Small intestine (tissue), 16 donors: Measurements from ENCODE around the gene SEC23B. TPM values are rescaled to one million over a fixed set of nuclear protein-coding genes. Genes with fewer than 3 reads are reported as not detected.

Experiments
- DNase-seq, 2 donors: peaks; one replicate each; pipeline versions ENCODE4 v3.0.0 to v3.0.0-alpha.2; 2013
- FAIRE-seq: peaks from 2 replicates; lab custom pipeline; 2012; peaks lifted over from hg19 to GRCh38; lab: Jason Lieb, UNC
- H3K27ac ChIP-seq, 3 donors: one replicate each; pipeline ENCODE4 v1.5.1; 2013; ENCODE audit warnings: low read length in 2 of 3, mild to moderate bottlenecking in 2 of 3, control low read depth in 1 of 3, inconsistent platforms in 1 of 3, low read depth in 1 of 3, moderate library complexity in 1 of 3
- H3K27me3 ChIP-seq, 3 donors: one replicate each; pipeline ENCODE4 v1.6.1; 2013; ENCODE audit warnings: low read length in 3 of 3, inconsistent platforms in 1 of 3; ENCODE audit not compliant: control insufficient read depth in 3 of 3, insufficient read depth in 3 of 3
- H3K36me3 ChIP-seq, 3 donors: one replicate each; pipeline ENCODE4 v1.6.1; 2013; ENCODE audit warnings: low read length in 3 of 3, inconsistent platforms in 1 of 3, low read depth in 1 of 3, mild to moderate bottlenecking in 1 of 3, moderate library complexity in 1 of 3; ENCODE audit not compliant: control insufficient read depth in 3 of 3, insufficient read depth in 2 of 3
- H3K4me1 ChIP-seq, 3 donors: one replicate each; pipeline ENCODE4 v1.6.1; 2013; ENCODE audit warnings: low read length in 2 of 3, inconsistent platforms in 1 of 3, low read depth in 1 of 3, mild to moderate bottlenecking in 1 of 3, moderate library complexity in 1 of 3; ENCODE audit not compliant: control insufficient read depth in 3 of 3, insufficient read depth in 2 of 3
- H3K4me3 ChIP-seq, 3 donors: one replicate each; pipeline ENCODE4 v1.5.1; 2013; ENCODE audit warnings: low read length in 3 of 3, control low read depth in 1 of 3, inconsistent platforms in 1 of 3, low read depth in 1 of 3, mild to moderate bottlenecking in 1 of 3, moderate library complexity in 1 of 3
- H3K9me3 ChIP-seq, 2 donors: one replicate each; pipeline ENCODE4 v1.6.1; 2013; ENCODE audit warnings: low read depth in 1 of 2, low read length in 1 of 2; ENCODE audit not compliant: control insufficient read depth in 2 of 2, insufficient read depth in 1 of 2
- WGBS, 3 donors: extraction: QIAGEN DNeasy Blood & Tissue Kit; methylation state at CpG; one replicate each; pipeline ENCODE4 v1.1.7; 2013; 5-methylcytosine and 5-hydroxymethylcytosine counted together
- long read RNA-seq, 10 donors: transcript quantifications; one replicate each; lab custom pipeline, GENCODE V29; 2026
- polyA plus RNA-seq, 4 donors: library from polyadenylated mRNA; stranded (reverse) in 3 of 4; unstranded in 1 of 4; fragments of 200-250 nt in 3 of 4; fragments of 120-200 nt in 1 of 4; gene quantifications; one replicate each; pipeline versions ENCODE4 v1.2.1 to v1.2.3, GENCODE V29; 2013
- donor health status: healthy with polysubstance abuse.
- donor health status: control.
- donor health status: control.
- donor health status: Bipolar disorder and iron deficiency.
- donor health status: healthy.

Gene SEC23B
- 10 to 100 TPM; 17.2 to 34.1 (median 24.1) TPM for polyA plus RNA-seq
- long read RNA-seq, donor 1, partial matches to known transcripts, result 7 of 14 reads
- long read RNA-seq, donor 1, other reads (novel, unspliced or antisense), result 0 of 14 reads
- long read RNA-seq, donor 2, partial matches to known transcripts, result 0 of 5 reads
- long read RNA-seq, donor 2, other reads (novel, unspliced or antisense), result 0 of 5 reads
- long read RNA-seq, donor 3, partial matches to known transcripts, result 0 of 2 reads
- long read RNA-seq, donor 3, other reads (novel, unspliced or antisense), result 0 of 2 reads
- long read RNA-seq, donor 4, result 0 reads
- long read RNA-seq, donor 5, result 0 reads
- long read RNA-seq, donor 6, partial matches to known transcripts, result 0 of 3 reads
- long read RNA-seq, donor 6, other reads (novel, unspliced or antisense), result 0 of 3 reads
- long read RNA-seq, donor 7, partial matches to known transcripts, result 0 of 1 reads
- long read RNA-seq, donor 7, other reads (novel, unspliced or antisense), result 0 of 1 reads
- long read RNA-seq, donor 8, partial matches to known transcripts, result 0 of 3 reads
- long read RNA-seq, donor 8, other reads (novel, unspliced or antisense), result 0 of 3 reads
- long read RNA-seq, donor 9, result 0 reads
- long read RNA-seq, donor 10, partial matches to known transcripts, result 0 of 7 reads
- long read RNA-seq, donor 10, other reads (novel, unspliced or antisense), result 0 of 7 reads

- 0 to 1% (median 0%) methylated on average over 64 to 69 of the region's 69 CpGs for WGBS, 3 donors
- Histone ChIP-seq H3K4me1 (peaks cover 0 to 6% (median 2%) of the 10 kb centered on the region in 3 donors), H3K27ac (peak within 1 kb of the TSS; percentile 91 to 99 (median 98)), H3K9me3 (no peaks in the 10 kb centered on the region), H3K4me3 (peak within 1 kb of the TSS; percentile 58 to 93 (median 59)), H3K27me3 (peaks cover 0 to 10% (median 2%) of the 10 kb centered on the region in 3 donors), H3K36me3 (peaks cover 0 to 9% (median 0%) of the 10 kb centered on the region in 3 donors)
- FAIRE-seq, result no peak
- DNase-seq, result peak; percentile 99
These were observed at the start of gene SEC23B for GRCh38 chr20:18507218-18508191. SEC23B (plus strand) TSS chr20:18507940; CDS start chr20:18510836, 2,896 bp downstream.

DNA sequence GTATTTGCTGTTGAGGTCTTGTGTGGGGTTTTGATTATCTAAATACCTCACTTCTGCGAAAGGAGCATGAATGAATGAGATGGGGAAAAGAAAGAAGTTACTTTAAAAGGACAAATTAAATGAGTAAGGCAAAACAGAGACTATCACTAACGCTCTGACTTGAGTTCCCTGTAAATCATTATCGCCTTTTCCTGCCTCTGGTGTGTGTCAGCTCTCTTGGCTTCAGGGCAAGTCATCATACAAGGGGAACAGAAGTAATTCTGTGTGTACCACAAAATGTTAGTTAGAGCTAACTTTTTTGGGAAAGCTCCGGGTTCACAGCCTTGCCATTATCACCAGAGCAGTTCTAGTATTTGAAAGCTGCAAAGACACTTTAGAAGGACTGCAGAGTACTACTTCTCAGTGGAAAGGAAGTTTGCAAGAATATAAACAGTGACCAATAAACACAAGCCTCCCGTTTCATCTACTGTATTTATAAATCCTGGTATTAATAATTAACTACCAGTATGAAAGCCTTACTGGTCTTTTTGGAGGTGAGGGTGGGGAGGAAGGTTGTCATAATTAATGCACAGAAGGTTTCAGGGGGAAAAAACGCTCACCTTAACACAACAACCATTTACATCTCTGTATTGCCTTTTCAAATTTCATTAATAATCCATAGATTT is 42.1 kb upstream of the SEC23B start:
- 21 to 42% (median 31%) methylated on average over 6 of the region's 6 CpGs for WGBS, 3 donors
- Histone ChIP-seq H3K36me3 (peaks cover 0 to 3% (median 2%) of the 10 kb centered on the region in 3 donors), H3K9me3 (no peaks in the 10 kb centered on the region), H3K27me3 (no peaks in the 10 kb centered on the region), H3K4me3 (no peak overlapping the region), H3K27ac (no peak overlapping the region), H3K4me1 (peaks cover 0 to 4% (median 0%) of the 10 kb centered on the region in 3 donors)
- no peak for FAIRE-seq
- DNase-seq, result peak in 1 of 2 donors; percentile 5

- H3K27ac ChIP-seq, result peak overlapping the region in 2 of 3 donors; percentile 17 to 35
- H3K4me1 ChIP-seq, result peaks cover 0 to 4% (median 0%) of the 10 kb centered on the region in 3 donors
- H3K27me3 ChIP-seq, result no peaks in the 10 kb centered on the region
- H3K36me3 ChIP-seq, result peaks cover 0 to 8% (median 3%) of the 10 kb centered on the region in 3 donors
- H3K4me3 ChIP-seq, result peak overlapping the region; percentile 62 to 74 (median 67)
- 0 to 1% (median 0%) methylated on average over 13 to 15 of the region's 15 CpGs for WGBS, 3 donors
- DNase-seq, result no peak
- no peak for FAIRE-seq
- no peaks in the 10 kb centered on the region for H3K9me3 ChIP-seq
These were observed 41.2 kb upstream of the SEC23B start for GRCh38 chr20:18466574-18466893.

GRCh38 chr20:18466894-18467730 is 40.6 kb upstream of the SEC23B start, which contains the start of the genes DZANK1 and POLR3F:
DZANK1 (minus strand) TSS chr20:18467030; CDS start chr20:18465358, 1,672 bp downstream.
POLR3F (plus strand) TSS chr20:18467390; CDS start chr20:18467507, 117 bp downstream.
- H3K9me3 ChIP-seq, result no peaks in the 10 kb centered on the region
- peaks cover 0 to 4% (median 0%) of the 10 kb centered on the region in 3 donors for H3K4me1 ChIP-seq
- FAIRE-seq (no peak), DNase-seq (peak; percentile 94 to 97)
- no peaks in the 10 kb centered on the region for H3K27me3 ChIP-seq
- H3K36me3 ChIP-seq, result peaks cover 0 to 12% (median 3%) of the 10 kb centered on the region in 3 donors
- 0 to 1% (median 0%) methylated on average over 35 to 57 of the region's 57 CpGs for WGBS, 3 donors
- H3K27ac ChIP-seq, result peak within 1 kb of the TSS; percentile 55 to 94 (median 93)
- peak within 1 kb of the TSS; percentile 62 to 74 (median 67) for H3K4me3 ChIP-seq

GRCh38 chr20:18477218-18477617 is 30.5 kb upstream of the SEC23B start:
- Histone ChIP-seq H3K36me3 (peaks cover 0 to 22% (median 10%) of the 10 kb centered on the region in 3 donors), H3K27me3 (no peaks in the 10 kb centered on the region), H3K4me1 (no peaks in the 10 kb centered on the region), H3K27ac (no peak overlapping the region), H3K9me3 (no peaks in the 10 kb centered on the region), H3K4me3 (no peak overlapping the region)
- FAIRE-seq (no peak), DNase-seq (no peak)
- WGBS, 3 donors, result 22 to 83% (median 55%) methylated on average over 1 of the region's 1 CpG

DNA sequence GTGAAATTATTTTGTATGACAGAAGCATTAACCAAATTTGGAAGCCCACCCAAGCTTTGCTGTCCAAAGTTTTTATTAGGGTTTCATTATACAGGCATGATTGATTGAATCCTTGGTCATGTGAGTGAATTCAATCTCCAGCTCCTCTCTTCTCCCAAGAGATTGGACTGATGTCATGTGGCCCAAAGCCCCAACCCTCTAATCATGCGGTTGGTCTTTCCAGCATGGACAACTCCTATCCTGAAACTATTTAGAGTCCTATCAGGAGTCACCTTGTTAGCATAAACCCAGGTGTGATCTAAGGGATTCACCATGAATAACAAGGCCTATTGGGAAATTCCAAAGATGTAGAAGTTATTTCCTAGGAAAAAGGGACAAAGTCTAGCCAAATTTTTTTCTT is 29.9 kb upstream of the SEC23B start:
- no peak overlapping the region for H3K27ac ChIP-seq
- 95 to 100% (median 100%) methylated on average over 1 of the region's 1 CpG for WGBS, 3 donors
- no peak for DNase-seq
- peaks cover 2 to 22% (median 14%) of the 10 kb centered on the region in 3 donors for H3K36me3 ChIP-seq
- no peak overlapping the region for H3K4me3 ChIP-seq
- H3K9me3 ChIP-seq, result no peaks in the 10 kb centered on the region
- no peaks in the 10 kb centered on the region for H3K4me1 ChIP-seq
- FAIRE-seq, result no peak
- H3K27me3 ChIP-seq, result no peaks in the 10 kb centered on the region

DNA sequence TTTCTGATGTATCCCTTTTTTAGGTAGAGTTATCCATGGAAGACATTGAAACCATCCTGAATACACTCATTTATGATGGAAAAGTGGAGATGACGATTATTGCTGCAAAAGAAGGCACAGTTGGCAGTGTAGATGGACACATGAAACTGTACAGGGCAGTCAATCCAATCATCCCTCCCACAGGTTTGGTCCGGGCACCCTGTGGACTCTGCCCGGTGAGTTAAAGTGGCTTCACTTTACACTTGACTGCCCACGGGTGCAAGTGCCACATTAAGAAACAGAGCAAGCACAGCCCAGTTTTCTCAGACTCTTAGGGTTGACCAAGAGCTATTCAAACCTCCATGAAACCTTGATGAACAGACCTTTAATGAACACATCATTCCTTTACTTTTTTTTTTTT is 26.1 kb upstream of the SEC23B start:
- no peak overlapping the region for H3K27ac ChIP-seq
- no peak for FAIRE-seq
- H3K4me3 ChIP-seq, result no peak overlapping the region
- DNase-seq, result no peak
- peaks cover 2 to 28% (median 11%) of the 10 kb centered on the region in 3 donors for H3K36me3 ChIP-seq
- WGBS, 3 donors, result 79 to 92% (median 88%) methylated on average over 4 of the region's 4 CpGs
- no peaks in the 10 kb centered on the region for H3K4me1 ChIP-seq
- H3K9me3 ChIP-seq, result no peaks in the 10 kb centered on the region
- H3K27me3 ChIP-seq, result no peaks in the 10 kb centered on the region
